NCI-H146 treated with DMSO at 0.1 percent for 48 hours (cell line): ENCODE measurements around the gene KRTAP2-4.
"Not testable (repeated sequence)": the region's sequence is repeated elsewhere in the genome, so short reads cannot be mapped to it uniquely, and the experiment has no call there.

ENCODE experiments used
- DNase-seq: peaks from one replicate; lab custom pipeline; 2025; ENCODE audit not compliant: unreplicated experiment; lab: John Stamatoyannopoulos, UW

Gene KRTAP2-4

DNA sequence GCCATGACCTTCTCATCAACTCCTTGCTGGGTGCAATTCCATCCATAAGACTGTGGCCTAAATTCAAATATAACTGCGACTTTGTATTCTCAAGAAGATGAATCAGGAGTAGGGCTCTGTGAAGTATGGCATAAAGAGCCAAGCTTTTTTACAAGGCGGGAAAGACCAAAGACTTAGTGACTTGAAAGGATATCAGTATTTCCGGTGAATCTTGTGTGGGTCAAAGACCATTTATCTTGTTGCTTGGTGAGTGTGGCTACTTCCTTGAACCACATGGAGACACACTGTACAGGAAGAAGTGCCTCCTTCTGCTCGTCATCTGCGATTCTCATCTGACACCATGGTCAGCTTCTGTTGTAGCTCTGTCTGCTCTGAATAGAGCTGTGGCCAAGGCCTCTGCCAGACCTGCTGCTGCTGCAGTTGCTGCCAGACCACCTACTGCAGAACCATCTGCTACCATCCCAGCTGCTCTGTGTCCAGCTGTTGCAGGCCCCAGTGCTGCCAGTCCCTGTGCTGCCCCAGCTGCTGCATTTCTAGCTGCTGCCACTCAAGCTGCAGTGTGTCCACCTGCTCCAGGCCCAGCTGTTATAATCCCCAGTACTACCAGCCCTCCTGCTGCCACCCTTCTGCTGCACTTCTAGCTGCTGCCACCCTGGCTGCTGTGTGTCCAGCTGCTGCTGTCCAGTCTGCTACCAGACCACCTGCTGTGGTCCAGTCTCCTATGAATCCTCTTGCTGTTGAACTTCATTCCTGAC is 6.1 kb upstream of the KRTAP2-4 start:
- DNase-seq = peak; percentile 33

GRCh38 chr17:41069031-41069430 is 3.4 kb upstream of the KRTAP2-4 start:
- DNase-seq = no peak

GRCh38 chr17:41067281-41067680 is 1.6 kb upstream of the KRTAP2-4 start:
- DNase-seq = no peak

DNA sequence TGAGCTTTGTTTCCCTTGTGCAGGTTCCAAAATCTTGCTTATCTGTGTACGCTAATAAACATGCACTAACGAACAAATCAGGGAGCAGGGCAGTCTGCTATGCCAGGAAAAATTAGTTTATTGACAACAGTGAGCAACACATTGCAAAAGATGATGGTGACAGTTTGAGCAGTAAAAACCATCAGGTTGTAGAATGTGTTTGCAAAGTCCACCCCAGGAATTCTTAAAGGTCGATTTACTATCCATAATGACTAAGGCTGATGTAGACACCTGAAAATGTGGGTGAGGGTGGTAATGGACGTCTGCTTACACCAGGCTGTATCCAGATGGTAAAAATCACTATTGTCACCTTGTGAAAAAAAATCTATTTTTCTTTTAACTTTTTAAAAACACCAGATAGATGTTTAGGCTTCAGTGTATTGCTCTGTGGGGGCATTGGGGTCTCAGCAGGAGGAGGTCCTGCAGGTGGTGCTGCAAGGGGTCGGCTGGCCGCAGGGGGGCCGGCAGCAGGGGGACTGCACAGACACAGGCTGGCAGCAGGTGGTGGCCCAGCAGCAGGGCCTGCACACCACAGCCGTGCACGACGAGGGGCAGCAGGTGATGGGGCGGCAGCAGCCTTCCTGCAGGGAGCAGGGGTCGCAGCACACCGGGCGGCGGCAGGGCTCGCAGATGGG is 526 bp downstream of the KRTAP2-4 start:
- DNase-seq = not testable (repeated sequence)

DNA sequence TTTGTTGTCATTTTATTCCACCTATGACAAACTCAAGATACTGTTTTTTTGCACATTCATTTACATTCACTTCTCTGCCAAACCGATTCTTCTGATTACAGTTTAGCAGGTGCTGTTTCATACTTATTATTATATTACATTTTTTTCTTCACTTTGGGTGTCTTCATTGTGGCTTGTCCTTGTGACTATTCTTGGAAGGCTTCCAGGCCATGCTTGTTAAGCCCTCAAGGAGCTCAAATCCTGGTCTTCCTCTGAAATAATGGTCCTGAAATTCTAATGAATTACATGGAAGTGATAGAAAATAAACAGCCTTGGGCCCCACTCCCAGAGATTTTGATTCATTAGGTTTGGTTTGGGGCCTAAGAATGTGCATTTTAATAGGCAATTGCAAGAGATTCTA is 1.4 kb downstream of the KRTAP2-4 start:
- no peak for DNase-seq

GRCh38 chr17:41063449-41063848 is 2.2 kb downstream of the KRTAP2-4 start:
- no peak for DNase-seq

- DNase-seq = no peak
Measured at GRCh38 chr17:41061964-41062363, 3.7 kb downstream of the KRTAP2-4 start.

GRCh38 chr17:41060052-41060604 is 5.6 kb downstream of the KRTAP2-4 start, which contains the start of gene KRTAP2-3:
Gene KRTAP2-3 (minus strand): TSS chr17:41060114. CDS start chr17:41060050, 64 bp downstream.
- DNase-seq = peak; percentile 15

GRCh38 chr17:41059276-41060051 is 6.2 kb downstream of the KRTAP2-4 start:
- peak; percentile 59 for DNase-seq

DNA sequence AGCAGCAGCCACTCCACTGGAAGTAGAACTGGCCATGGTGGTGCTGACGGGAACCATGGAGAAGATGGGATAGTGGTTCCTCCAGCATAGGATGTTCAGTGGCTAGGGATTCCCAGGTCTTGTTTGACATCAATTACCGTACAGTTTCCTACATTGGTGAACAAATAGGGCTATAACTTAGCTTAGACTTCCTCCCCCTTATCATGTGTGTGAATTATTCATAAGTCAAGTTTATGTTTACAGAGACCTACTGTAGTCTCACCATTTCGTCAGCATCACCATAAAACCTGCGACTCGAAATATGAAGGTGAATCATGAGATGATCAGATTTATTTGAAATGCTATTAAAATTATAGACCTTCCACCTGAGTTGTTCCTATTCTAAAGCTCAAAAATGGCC is 6.9 kb downstream of the KRTAP2-4 start:
- no peak for DNase-seq

DNA sequence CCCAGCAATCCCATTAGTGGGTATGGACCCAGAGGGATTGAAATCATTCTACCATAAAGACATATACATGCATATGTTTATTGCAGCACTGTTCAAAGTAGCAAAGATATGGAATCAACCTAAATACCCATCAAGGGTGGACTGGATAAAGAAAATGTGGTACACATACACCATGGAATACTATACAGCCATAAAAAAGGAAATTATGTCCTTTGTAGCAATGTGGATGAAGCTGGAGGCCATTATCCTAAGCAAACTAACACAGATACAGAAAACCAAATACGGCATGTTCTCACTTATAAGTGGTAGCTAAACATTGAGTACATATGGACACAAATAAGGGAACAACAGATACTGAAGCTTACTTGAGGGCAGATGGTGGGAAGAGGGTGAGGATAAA is 8.1 kb downstream of the KRTAP2-4 start:
- no peak for DNase-seq

GRCh38 chr17:41055130-41055529 is 10.5 kb downstream of the KRTAP2-4 start, which contains the start of gene KRTAP2-2:
Gene KRTAP2-2 (minus strand): TSS chr17:41055230. CDS start chr17:41055211, 19 bp downstream.
- not testable (repeated sequence) for DNase-seq

GRCh38 chr17:41054556-41054955 is 11.1 kb downstream of the KRTAP2-4 start:
- DNase-seq = not testable (repeated sequence)

- DNase-seq = no peak
Measured at GRCh38 chr17:41054025-41054424, 11.7 kb downstream of the KRTAP2-4 start.

- no peak for DNase-seq
Measured at GRCh38 chr17:41052566-41052965, 13.1 kb downstream of the KRTAP2-4 start.

GRCh38 chr17:41049110-41049509 is 16.6 kb downstream of the KRTAP2-4 start:
- DNase-seq = no peak

DNA sequence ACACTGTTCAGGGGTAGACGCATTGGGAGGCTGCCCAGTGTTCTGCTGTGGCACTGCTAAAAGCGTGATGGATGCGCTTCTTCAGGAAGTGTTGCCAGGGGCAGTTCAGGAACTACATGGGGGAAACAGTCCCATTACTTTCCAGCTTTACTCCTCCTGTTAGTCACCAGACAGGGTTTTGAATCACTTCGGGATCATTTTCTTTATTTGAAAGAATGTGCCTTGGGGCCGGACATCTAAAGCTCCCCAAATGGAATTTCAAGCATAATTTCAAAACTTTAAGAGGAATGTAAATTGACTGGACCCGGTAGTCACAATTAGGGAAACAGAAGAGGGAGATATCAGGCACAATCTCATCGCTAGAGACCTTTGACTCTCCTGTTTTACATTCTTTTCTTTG is 17.2 kb downstream of the KRTAP2-4 start:
- DNase-seq = no peak

- DNase-seq = not testable (repeated sequence)
Measured at GRCh38 chr17:41046735-41047465, 18.8 kb downstream of the KRTAP2-4 start, which contains the start of gene KRTAP2-1. Gene KRTAP2-1 (minus strand): TSS chr17:41047316. CDS start chr17:41047267, 49 bp downstream.

- no peak for DNase-seq
Measured at GRCh38 chr17:41042953-41043352, 22.7 kb downstream of the KRTAP2-4 start.
